Activated CD4-positive, alpha-beta T cell treated with anti-CD3 and anti-CD28 coated beads for 24 hours (primary cell): ENCODE results near the gene CHD9NB.
"Not testable (repeated sequence)": the region's sequence is repeated elsewhere in the genome, so short reads cannot be mapped to it uniquely, and the experiment has no call there.

Experiments used
- DNase-seq, 2 donors: peaks; one replicate each; pipeline ENCODE4 v3.0.0-alpha.2; 2020; ENCODE audit warnings: low read depth in 2 of 2

CHD9NB gene

GRCh38 chr16:53084141-53084541, 31.4 kb upstream of the CHD9NB start:
- no peak for DNase-seq

- no peak for DNase-seq
These were observed 30.4 kb upstream of the CHD9NB start for GRCh38 chr16:53083119-53083518.

- no peak for DNase-seq
These were observed 29.8 kb upstream of the CHD9NB start for GRCh38 chr16:53082509-53082908.

GRCh38 chr16:53081686-53082407, 29.1 kb upstream of the CHD9NB start:
- no peak for DNase-seq

GRCh38 chr16:53081032-53081424, 28.3 kb upstream of the CHD9NB start:
- no peak for DNase-seq

GRCh38 chr16:53080345-53081031, 27.8 kb upstream of the CHD9NB start:
- no peak for DNase-seq

- no peak for DNase-seq
These were observed 26.2 kb upstream of the CHD9NB start for GRCh38 chr16:53078765-53079485.

GRCh38 chr16:53078247-53078646, 25.6 kb upstream of the CHD9NB start:
- no peak for DNase-seq

GRCh38 chr16:53075461-53075860, 22.8 kb upstream of the CHD9NB start:
- not testable (repeated sequence) for DNase-seq

- not testable (repeated sequence) for DNase-seq
These were observed 21.6 kb upstream of the CHD9NB start for GRCh38 chr16:53074296-53074695.

GRCh38 chr16:53073022-53073421, 20.3 kb upstream of the CHD9NB start:
- no peak for DNase-seq

GRCh38 chr16:53071748-53072301, 19.1 kb upstream of the CHD9NB start:
- DNase-seq = no peak

- DNase-seq = no peak
These were observed 17.1 kb upstream of the CHD9NB start for GRCh38 chr16:53069772-53070171.

- DNase-seq = no peak
These were observed 15.7 kb upstream of the CHD9NB start for GRCh38 chr16:53068423-53068833.

- no peak for DNase-seq
These were observed 15.0 kb upstream of the CHD9NB start for GRCh38 chr16:53067675-53068074.

- no peak for DNase-seq
These were observed 12.9 kb upstream of the CHD9NB start for GRCh38 chr16:53065461-53066061.

- no peak for DNase-seq
These were observed 11.4 kb upstream of the CHD9NB start for GRCh38 chr16:53064081-53064578.

- DNase-seq = peak in 1 of 2 donors; percentile 22
These were observed 9.0 kb upstream of the CHD9NB start for GRCh38 chr16:53061701-53062159.

GRCh38 chr16:53061256-53061655, 8.6 kb upstream of the CHD9NB start:
- no peak for DNase-seq

GRCh38 chr16:53059672-53060071, 7.0 kb upstream of the CHD9NB start:
- no peak for DNase-seq

GRCh38 chr16:53058882-53059281, 6.2 kb upstream of the CHD9NB start:
- no peak for DNase-seq

- DNase-seq = no peak
These were observed 5.7 kb upstream of the CHD9NB start for GRCh38 chr16:53058441-53058840.
